Endothelial cell of umbilical vein (primary cell): Measurements from ENCODE around the gene SLC25A23.

Source experiments
- CTCF ChIP-seq, 2 donors: IDR thresholded peaks; 1 replicate in 1 of 2; 2 replicates in 1 of 2; pipeline ENCODE4 v1.5.1; 2011; ENCODE audit warnings: low read length in 2 of 2, mild to moderate bottlenecking in 2 of 2, moderate library complexity in 2 of 2, control low read depth in 1 of 2, inconsistent platforms in 1 of 2, low read depth in 1 of 2; ENCODE audit not compliant: insufficient read depth in 1 of 2; ENCODE audit errors: extremely low read depth in 1 of 2
- EZH2 ChIP-seq: IDR thresholded peaks from 2 replicates; pipeline ENCODE4 v1.6.1; 2012; ENCODE audit warnings: borderline replicate concordance, low read depth, mild to moderate bottlenecking, moderate library complexity, low read length, inconsistent platforms; ENCODE audit not compliant: severe bottlenecking
- FOS ChIP-seq: IDR thresholded peaks from 2 replicates; pipeline ENCODE4 v1.6.1; 2011; ENCODE audit warnings: mild to moderate bottlenecking, low read length, moderate library complexity, borderline replicate concordance; ENCODE audit not compliant: insufficient read depth
- GATA2 ChIP-seq: IDR thresholded peaks from 2 replicates; pipeline ENCODE4 v1.7.0; 2011; ENCODE audit warnings: low read depth, mild to moderate bottlenecking, moderate library complexity, mixed read lengths, low read length; ENCODE audit not compliant: insufficient read length, insufficient read depth
- JUN ChIP-seq: IDR thresholded peaks from 2 replicates; pipeline ENCODE4 v1.6.1; 2011; ENCODE audit warnings: borderline replicate concordance, low read depth; ENCODE audit not compliant: insufficient read length, insufficient read depth
- MYC ChIP-seq: IDR thresholded peaks from one replicate; pipeline ENCODE4 v1.6.1; 2011; ENCODE audit warnings: mild to moderate bottlenecking, low read depth, low read length
- POLR2A ChIP-seq: IDR thresholded peaks from 2 replicates; pipeline ENCODE4 v1.6.1; 2012; ENCODE audit warnings: low read depth, mild to moderate bottlenecking, control low read depth, low read length
- POLR2AphosphoS5 ChIP-seq: IDR thresholded peaks from 2 replicates; pipeline ENCODE4 v1.6.1; 2012; ENCODE audit warnings: low read depth, mild to moderate bottlenecking, control low read depth, low read length, moderate library complexity; ENCODE audit not compliant: insufficient read depth
- TF ChIP-seq, protein P1 (sequence below): IDR thresholded peaks from 2 replicates; pipeline ENCODE4 v1.6.1; 2011; ENCODE audit not compliant: insufficient read depth, insufficient read length

- TF ChIP-seq CTCF (IDR thresholded peaks at IDR 0.05; ENCODE audit: extremely low read depth in 1 of 2, insufficient read depth in 1 of 2, low read depth in 1 of 2, low read length in 2 of 2) (no peak), POLR2A (no peak), POLR2AphosphoS5 (no peak), GATA2 (no peak), EZH2 (no peak), FOS (no peak), JUN (no peak), MYC (no peak)
- TF ChIP-seq, protein P1, sequence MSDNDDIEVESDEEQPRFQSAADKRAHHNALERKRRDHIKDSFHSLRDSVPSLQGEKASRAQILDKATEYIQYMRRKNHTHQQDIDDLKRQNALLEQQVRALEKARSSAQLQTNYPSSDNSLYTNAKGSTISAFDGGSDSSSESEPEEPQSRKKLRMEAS, result no peak
These were observed 5.5 kb downstream of the SLC25A23 start for GRCh38 chr19:6453951-6454565.
